Fibroblast of pulmonary artery (primary cell): Measurements from ENCODE around the gene METTL26.

ENCODE experiments used
- DNase-seq: peaks from one replicate; pipeline ENCODE4 v3.0.0-alpha.2; 2010; ENCODE audit warnings: low read depth
- H3K4me3 ChIP-seq: replicated peaks from 2 replicates; pipeline ENCODE4 v1.5.1; 2011; ENCODE audit warnings: low read depth, mild to moderate bottlenecking, control low read depth, low read length, moderate library complexity
- CTCF ChIP-seq: IDR thresholded peaks from 2 replicates; pipeline ENCODE4 v1.5.1; 2011; ENCODE audit warnings: mild to moderate bottlenecking, control low read depth, low read length, inconsistent platforms; ENCODE audit errors: missing control alignments

METTL26 gene

GRCh38 chr16:662597-662996 is 26.5 kb upstream of the METTL26 start:
- no peak for DNase-seq
- H3K4me3 ChIP-seq, result no peak overlapping the region
- no peak for TF ChIP-seq CTCF

GRCh38 chr16:662095-662494 is 26.0 kb upstream of the METTL26 start:
- no peak for TF ChIP-seq CTCF
- no peak overlapping the region for H3K4me3 ChIP-seq
- DNase-seq, result no peak

- no peak for DNase-seq
- no peak for TF ChIP-seq CTCF
- no peak overlapping the region for H3K4me3 ChIP-seq
Observed at GRCh38 chr16:661184-661821, 25.2 kb upstream of the METTL26 start.

GRCh38 chr16:660459-661183 is 24.5 kb upstream of the METTL26 start:
- H3K4me3 ChIP-seq, result no peak overlapping the region
- peak; percentile 27 for TF ChIP-seq CTCF
- peak; percentile 76 for DNase-seq

GRCh38 chr16:660132-660458 is 24.0 kb upstream of the METTL26 start:
- no peak for DNase-seq
- no peak for TF ChIP-seq CTCF
- no peak overlapping the region for H3K4me3 ChIP-seq

GRCh38 chr16:659618-660017 is 23.5 kb upstream of the METTL26 start:
- no peak for TF ChIP-seq CTCF
- no peak overlapping the region for H3K4me3 ChIP-seq
- no peak for DNase-seq
